Measurements from ENCODE around the gene FSHB.

Gene FSHB

GRCh38 chr11:30270671-30271070, 39.9 kb downstream of the FSHB start:
- no peak for DNase-seq

GRCh38 chr11:30277176-30277575, 46.4 kb downstream of the FSHB start:
- no peak for DNase-seq

GRCh38 chr11:30279796-30280195, 49.0 kb downstream of the FSHB start:
- DNase-seq = no peak

GRCh38 chr11:30281476-30282288, 50.9 kb downstream of the FSHB start:
- no peak for DNase-seq

- no peak for DNase-seq
These were observed 51.4 kb downstream of the FSHB start for GRCh38 chr11:30282289-30282631.
